GM12878 (cell line): Measurements from ENCODE around the gene SETD1A. TPM values are rescaled to one million over a fixed set of nuclear protein-coding genes. Genes with fewer than 3 reads are reported as not detected.

Source experiments
- BCL3 ChIP-seq: IDR thresholded peaks from 2 replicates; pipeline ENCODE4 v1.6.1; 2011; ENCODE audit warnings: borderline replicate concordance, low read depth, mild to moderate bottlenecking, moderate library complexity, low read length; ENCODE audit not compliant: insufficient read depth, poor library complexity, severe bottlenecking
- BCLAF1 ChIP-seq: fragments of 450-650 bp; IDR thresholded peaks from 2 replicates; pipeline ENCODE4 v1.6.1; 2017; ENCODE audit warnings: antibody characterized with exemption, mild to moderate bottlenecking, moderate library complexity
- BHLHE40 ChIP-seq, 2 experiments: fragments of 450-650 bp in 1 of 2; IDR thresholded peaks; 2 replicates each; pipeline ENCODE4 v1.6.1; 2011 to 2017; ENCODE audit warnings: low read depth in 2 of 2, borderline replicate concordance in 1 of 2, improper control_type of control experiment in 1 of 2, low read length in 1 of 2, mild to moderate bottlenecking in 1 of 2
- CHD4 ChIP-seq: fragments of 200-600 bp; sonication (generic); IDR thresholded peaks from 2 replicates; pipeline ENCODE4 v1.6.1; 2016; ENCODE audit warnings: mild to moderate bottlenecking
- E2F4 ChIP-seq: IDR thresholded peaks from 2 replicates; pipeline ENCODE4 v1.6.1; 2012; ENCODE audit warnings: low read depth, low read length, improper control_type of control experiment
- FOS ChIP-seq: IDR thresholded peaks from 3 replicates; pipeline ENCODE4 v1.6.1; 2011; ENCODE audit warnings: borderline replicate concordance; ENCODE audit not compliant: insufficient read length; ENCODE audit errors: extremely low read depth
- GABPA ChIP-seq: IDR thresholded peaks from 2 replicates; pipeline ENCODE4 v1.6.1; 2014; ENCODE audit warnings: antibody characterized with exemption, low read depth, mild to moderate bottlenecking, inconsistent platforms
- GATAD2B ChIP-seq: fragments of 450-650 bp; conservative IDR thresholded peaks from 2 replicates; pipeline ENCODE4 v1.6.1; 2017; ENCODE audit warnings: low read depth, mild to moderate bottlenecking, moderate library complexity
- HCFC1 ChIP-seq: fragments of 150-350 bp; IDR thresholded peaks from 2 replicates; pipeline ENCODE4 v1.6.1; 2014; ENCODE audit warnings: low read length
- IRF3 ChIP-seq: fragments of 450-650 bp; IDR thresholded peaks from 2 replicates; pipeline ENCODE4 v1.6.1; 2014; ENCODE audit warnings: mild to moderate bottlenecking
- KAT2A ChIP-seq: conservative IDR thresholded peaks from 2 replicates; pipeline ENCODE4 v1.6.1; 2011; ENCODE audit warnings: low read depth, low read length; ENCODE audit not compliant: control insufficient read depth
- MXI1 ChIP-seq: fragments of 150-350 bp; IDR thresholded peaks from 2 replicates; pipeline ENCODE4 v1.6.1; 2011; ENCODE audit warnings: low read depth, mild to moderate bottlenecking, inconsistent platforms, low read length, improper control_type of control experiment
- PAX5 ChIP-seq: IDR thresholded peaks from 2 replicates; pipeline ENCODE4 v1.6.1; 2011; ENCODE audit warnings: low read depth, low read length, borderline replicate concordance
- POLR2AphosphoS2 ChIP-seq: IDR thresholded peaks from 2 replicates; pipeline ENCODE4 v1.6.1; 2011; ENCODE audit warnings: low read depth, mild to moderate bottlenecking, low read length, improper control_type of control experiment, moderate library complexity
- RUNX3 ChIP-seq: IDR thresholded peaks from 2 replicates; pipeline ENCODE4 v1.6.1; 2012; ENCODE audit warnings: low read length, inconsistent platforms
- SIX5 ChIP-seq: IDR thresholded peaks from 2 replicates; pipeline ENCODE4 v1.6.1; 2011; ENCODE audit warnings: mild to moderate bottlenecking, low read depth, low read length, moderate library complexity; ENCODE audit not compliant: severe bottlenecking
- SMC3 ChIP-seq: IDR thresholded peaks from 2 replicates; pipeline ENCODE4 v1.6.1; 2011; ENCODE audit warnings: low read length, improper control_type of control experiment, borderline replicate concordance
- SREBF1 ChIP-seq: IDR thresholded peaks from 2 replicates; pipeline ENCODE4 v1.6.1; 2012; ENCODE audit warnings: mild to moderate bottlenecking, low read length
- TARDBP ChIP-seq: IDR thresholded peaks from 2 replicates; pipeline ENCODE4 v1.6.1; 2016; ENCODE audit warnings: borderline replicate concordance
- TCF3 ChIP-seq: IDR thresholded peaks from 2 replicates; pipeline ENCODE4 v1.6.1; 2012; ENCODE audit warnings: low read depth, mild to moderate bottlenecking, low read length, borderline replicate concordance; ENCODE audit not compliant: insufficient read depth
- YBX1 ChIP-seq: fragments of 450-650 bp; IDR thresholded peaks from 2 replicates; pipeline ENCODE4 v1.6.1; 2016; ENCODE audit warnings: antibody characterized with exemption
- ZNF622 ChIP-seq: fragments of 450-650 bp; IDR thresholded peaks from 2 replicates; pipeline ENCODE4 v1.6.1; 2017; ENCODE audit warnings: mild to moderate bottlenecking, inconsistent platforms
- polyA plus RNA-seq, 11 experiments: library from polyadenylated mRNA; depleted of rRNA in 4 of 11; unstranded in 6 of 11; stranded (reverse) in 5 of 11; fragments of >200 nt; fragmentation: Nextera tagmentation in 4 of 11; fragmentation: Illumina TruSeq in 1 of 11; extraction: Ambion mirVana in 4 of 11; extraction: Trizol in 1 of 11; gene quantifications; 1 replicate in 1 of 11; 2 replicates in 10 of 11; pipeline versions ENCODE4 v1.2.1 to v1.2.3, GENCODE V29; 2011 to 2016; ENCODE audit warnings: inconsistent platforms in 2 of 11, missing spikeins in 2 of 11, low read depth in 1 of 11
- total RNA-seq, 4 experiments: library from RNA; depleted of rRNA in 3 of 4; stranded (reverse); fragments of >200 nt in 3 of 4; fragmentation: Illumina TruSeq in 1 of 4; extraction: Trizol in 1 of 4; gene quantifications; 2 replicates each; pipeline versions ENCODE4 v1.2.1 to v1.2.3, GENCODE V29; 2013 to 2021

The SETD1A gene
- total and polyA plus RNA-seq, 10 of the 15 experiments (the other 5 are each of a cell fraction or from before 2014, with no cell fraction given), result 0.02 to 25.9 (median 4.9) TPM

- TF ChIP-seq BCLAF1 (no peak), YBX1 (no peak), BHLHE40 (IDR thresholded peaks at IDR 0.05; ENCODE audit: borderline replicate concordance in 1 of 2, low read depth in 2 of 2, low read length in 1 of 2) (peak; percentile 46 to 48; a peak in 2 of 4 replicates), TCF3 (peak; percentile 53; the same call in 1 of the 2 replicates), SMC3 (no peak), E2F4 (no peak), CHD4 (no peak), SIX5 (no peak), PAX5 (no peak), KAT2A (no peak), FOS (no peak), BCL3 (no peak), ZNF622 (no peak), GATAD2B (no peak), HCFC1 (no peak), RUNX3 (peak; percentile 64), GABPA (no peak), POLR2AphosphoS2 (peak; percentile 77; the same call in 1 of the 2 replicates), IRF3 (no peak), SREBF1 (no peak), TARDBP (no peak), MXI1 (peak; percentile 22; the same call in 1 of the 2 replicates)
Observed at GRCh38 chr16:30949650-30950515, 7.7 kb upstream of the SETD1A start (continued).
